Nephron (organoid): ENCODE measurements around the gene DOCK1.

Experiments
- H3K27ac Mint-ChIP-seq, 3 experiments: 2 replicates each; pipeline ENCODE4 v1.8.0; 2020; ENCODE audit warnings: mixed read lengths in 3 of 3, mild to moderate bottlenecking in 2 of 3, moderate library complexity in 1 of 3
- H3K27me3 Mint-ChIP-seq: 2 replicates; pipeline ENCODE4 v1.8.0; 2021; ENCODE audit warnings: low read depth, mild to moderate bottlenecking, moderate library complexity, mixed read lengths
- H3K36me3 Mint-ChIP-seq: 2 replicates; pipeline ENCODE4 v1.8.0; 2020; ENCODE audit warnings: low read depth, mixed read lengths
- H3K4me1 Mint-ChIP-seq: 2 replicates; pipeline ENCODE4 v1.8.0; 2020; ENCODE audit warnings: mixed read lengths
- H3K4me3 Mint-ChIP-seq, 3 experiments: 2 replicates each; pipeline ENCODE4 v1.8.0; 2020; ENCODE audit warnings: mild to moderate bottlenecking in 3 of 3, mixed read lengths in 3 of 3, moderate library complexity in 2 of 3
- H3K9me3 Mint-ChIP-seq: 2 replicates; pipeline ENCODE4 v1.8.0; 2020; ENCODE audit warnings: mixed read lengths
- TF ChIP-seq, protein P1 (sequence below), 3 experiments: fragments of 200-600 bp; sonication (generic); IDR thresholded peaks; one replicate each; pipeline ENCODE4 v1.5.0; 2021; ENCODE audit warnings: antibody characterized with exemption in 3 of 3; ENCODE audit not compliant: unreplicated experiment in 3 of 3

DOCK1 gene

DNA sequence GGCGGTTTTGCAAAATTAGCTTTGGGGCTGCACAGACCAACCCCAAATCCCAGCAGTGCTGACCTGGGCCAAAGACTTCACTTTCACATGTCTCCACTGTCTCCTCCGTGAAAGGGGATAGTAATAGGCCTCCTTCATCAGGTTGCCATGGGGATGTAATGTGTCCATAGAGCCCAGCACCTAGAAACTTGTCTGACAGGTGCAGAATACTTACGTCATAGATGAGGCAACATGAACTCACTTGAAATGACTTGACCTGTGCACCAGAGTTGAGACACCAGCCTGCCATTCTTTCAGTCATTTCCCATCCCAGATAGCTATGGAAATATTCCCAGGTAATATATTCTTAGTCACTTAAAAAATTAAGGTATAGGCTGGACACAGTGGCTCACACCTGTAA is 196.9 kb downstream of the DOCK1 start:
- H3K27me3 Mint-ChIP-seq, result no peaks in the 10 kb centered on the region
- H3K27ac Mint-ChIP-seq, result no peak overlapping the region
- H3K36me3 Mint-ChIP-seq, result peaks cover 75% of the 10 kb centered on the region
- peaks cover 2% of the 10 kb centered on the region for H3K9me3 Mint-ChIP-seq
- H3K4me3 Mint-ChIP-seq, result no peak overlapping the region
- TF ChIP-seq, protein P1, sequence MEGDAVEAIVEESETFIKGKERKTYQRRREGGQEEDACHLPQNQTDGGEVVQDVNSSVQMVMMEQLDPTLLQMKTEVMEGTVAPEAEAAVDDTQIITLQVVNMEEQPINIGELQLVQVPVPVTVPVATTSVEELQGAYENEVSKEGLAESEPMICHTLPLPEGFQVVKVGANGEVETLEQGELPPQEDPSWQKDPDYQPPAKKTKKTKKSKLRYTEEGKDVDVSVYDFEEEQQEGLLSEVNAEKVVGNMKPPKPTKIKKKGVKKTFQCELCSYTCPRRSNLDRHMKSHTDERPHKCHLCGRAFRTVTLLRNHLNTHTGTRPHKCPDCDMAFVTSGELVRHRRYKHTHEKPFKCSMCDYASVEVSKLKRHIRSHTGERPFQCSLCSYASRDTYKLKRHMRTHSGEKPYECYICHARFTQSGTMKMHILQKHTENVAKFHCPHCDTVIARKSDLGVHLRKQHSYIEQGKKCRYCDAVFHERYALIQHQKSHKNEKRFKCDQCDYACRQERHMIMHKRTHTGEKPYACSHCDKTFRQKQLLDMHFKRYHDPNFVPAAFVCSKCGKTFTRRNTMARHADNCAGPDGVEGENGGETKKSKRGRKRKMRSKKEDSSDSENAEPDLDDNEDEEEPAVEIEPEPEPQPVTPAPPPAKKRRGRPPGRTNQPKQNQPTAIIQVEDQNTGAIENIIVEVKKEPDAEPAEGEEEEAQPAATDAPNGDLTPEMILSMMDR (IDR thresholded peaks at IDR 0.05; ENCODE audit: unreplicated experiment in 3 of 3), result no peak
- H3K4me1 Mint-ChIP-seq, result no peaks in the 10 kb centered on the region

DNA sequence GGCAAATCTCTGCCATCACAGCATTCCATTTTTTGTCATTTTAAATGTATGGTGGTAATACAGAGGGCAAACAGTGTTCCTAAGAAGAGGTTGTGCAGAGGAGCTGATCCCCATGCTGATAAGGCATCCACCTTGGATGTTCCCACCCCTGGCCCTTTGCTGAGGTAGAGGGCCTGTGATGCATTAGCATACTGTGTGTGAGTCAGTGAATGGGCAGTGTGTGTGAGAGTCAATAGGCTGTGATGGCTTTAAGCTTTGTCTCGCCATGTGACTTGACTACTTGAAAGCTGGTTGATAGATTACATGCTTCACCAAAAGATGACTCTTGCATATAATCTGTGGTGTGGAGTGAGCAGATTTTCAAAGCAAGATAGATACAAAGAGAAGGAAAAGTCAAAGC is 209.9 kb downstream of the DOCK1 start:
- Mint-ChIP-seq H3K27me3 (no peaks in the 10 kb centered on the region), H3K27ac (no peak overlapping the region), H3K36me3 (peaks cover 34% of the 10 kb centered on the region), H3K4me3 (no peak overlapping the region), H3K4me1 (no peaks in the 10 kb centered on the region), H3K9me3 (no peaks in the 10 kb centered on the region)
- TF ChIP-seq, protein P1 (IDR thresholded peaks at IDR 0.05; ENCODE audit: unreplicated experiment in 3 of 3), result no peak

DNA sequence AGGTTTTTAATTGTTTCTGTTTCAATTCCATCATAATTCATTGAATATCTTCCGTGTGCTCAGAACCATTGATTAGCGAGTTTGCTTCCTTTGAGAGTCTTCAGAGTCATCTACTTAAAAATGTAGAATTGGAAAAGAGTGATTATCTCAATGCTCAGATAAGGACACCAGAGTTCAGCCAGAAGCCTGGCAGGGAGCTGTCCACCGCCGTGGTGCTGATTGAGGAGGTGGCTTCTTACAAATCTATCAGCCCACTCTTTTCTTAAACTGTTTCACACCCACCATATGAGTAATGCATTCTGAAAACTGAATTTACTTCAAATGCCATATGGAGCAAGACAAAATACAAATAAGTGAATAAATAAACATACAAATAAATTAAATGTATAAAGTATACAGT is 211.9 kb downstream of the DOCK1 start:
- TF ChIP-seq, protein P1 (IDR thresholded peaks at IDR 0.05; ENCODE audit: unreplicated experiment in 3 of 3), result no peak
- Mint-ChIP-seq H3K4me3 (no peak overlapping the region), H3K9me3 (no peaks in the 10 kb centered on the region), H3K27me3 (no peaks in the 10 kb centered on the region), H3K27ac (no peak overlapping the region), H3K4me1 (no peaks in the 10 kb centered on the region), H3K36me3 (peaks cover 18% of the 10 kb centered on the region)

DNA sequence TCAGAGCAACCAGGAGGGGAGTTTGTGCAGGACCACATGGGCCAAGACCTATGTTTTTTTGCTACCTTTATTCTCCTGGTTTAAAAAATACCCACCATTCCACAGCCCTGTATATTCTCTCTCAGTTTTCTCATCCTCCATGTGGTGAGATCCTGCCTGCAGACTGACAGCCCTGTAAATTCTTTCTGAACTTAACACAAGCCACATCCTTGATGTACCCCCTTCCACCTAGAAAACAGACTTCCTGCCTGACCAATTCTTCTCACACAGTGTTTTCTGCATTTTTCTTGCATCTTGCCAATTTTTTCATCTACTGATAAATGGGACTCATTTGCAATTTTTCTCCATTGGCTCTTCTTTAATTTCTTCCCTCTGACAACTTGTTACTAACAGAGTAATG is 212.8 kb downstream of the DOCK1 start:
- TF ChIP-seq, protein P1 (IDR thresholded peaks at IDR 0.05; ENCODE audit: unreplicated experiment in 3 of 3), result no peak
- Mint-ChIP-seq H3K36me3 (peaks cover 14% of the 10 kb centered on the region), H3K4me1 (no peaks in the 10 kb centered on the region), H3K27me3 (no peaks in the 10 kb centered on the region), H3K4me3 (no peak overlapping the region), H3K27ac (no peak overlapping the region), H3K9me3 (no peaks in the 10 kb centered on the region)

DNA sequence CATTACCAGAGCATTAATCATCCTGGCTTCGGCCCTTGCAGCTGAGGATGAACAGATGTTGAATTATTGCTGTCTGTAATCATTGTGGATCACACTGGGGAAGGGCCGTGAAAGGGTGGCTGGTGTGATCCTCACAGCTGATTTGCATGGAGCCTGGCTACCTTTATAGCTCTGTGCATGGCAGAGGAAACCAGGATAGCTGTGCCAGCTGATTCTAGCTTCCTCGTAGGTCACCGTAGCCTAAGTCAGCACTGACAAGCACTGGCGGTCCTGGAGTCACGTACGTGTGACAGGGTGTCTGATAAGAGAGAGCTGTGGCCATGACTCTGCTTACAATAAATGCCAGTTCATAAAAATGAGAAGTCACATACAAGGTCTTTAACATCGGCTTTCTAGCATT is 214.7 kb downstream of the DOCK1 start:
- Mint-ChIP-seq H3K36me3 (peaks cover 7% of the 10 kb centered on the region), H3K27ac (no peak overlapping the region), H3K27me3 (no peaks in the 10 kb centered on the region), H3K9me3 (no peaks in the 10 kb centered on the region), H3K4me1 (no peaks in the 10 kb centered on the region), H3K4me3 (no peak overlapping the region)
- TF ChIP-seq, protein P1 (IDR thresholded peaks at IDR 0.05; ENCODE audit: unreplicated experiment in 3 of 3), result no peak

DNA sequence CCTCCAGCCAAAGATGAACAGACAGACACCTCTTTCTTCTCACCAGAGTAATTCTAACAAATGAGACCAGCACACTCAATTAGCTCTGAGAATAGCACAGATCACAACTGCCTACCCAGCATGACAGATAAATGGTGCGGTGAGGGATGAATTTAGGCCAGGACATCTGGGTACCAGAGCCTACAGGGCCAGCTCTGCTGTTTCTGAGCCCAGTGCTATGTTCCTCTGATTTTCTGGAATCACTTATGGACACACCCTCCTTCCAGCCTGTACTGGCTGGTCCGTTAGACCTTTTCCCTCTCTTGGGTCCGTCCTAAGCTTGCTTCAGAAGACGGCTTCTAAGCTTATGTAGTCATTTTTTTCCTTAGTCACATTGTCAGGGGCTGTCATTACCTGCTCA is 217.6 kb downstream of the DOCK1 start:
- H3K4me3 Mint-ChIP-seq, result no peak overlapping the region
- no peaks in the 10 kb centered on the region for H3K4me1 Mint-ChIP-seq
- TF ChIP-seq, protein P1 (IDR thresholded peaks at IDR 0.05; ENCODE audit: unreplicated experiment in 3 of 3), result no peak
- no peaks in the 10 kb centered on the region for H3K27me3 Mint-ChIP-seq
- no peaks in the 10 kb centered on the region for H3K9me3 Mint-ChIP-seq
- no peak overlapping the region for H3K27ac Mint-ChIP-seq
- peaks cover 13% of the 10 kb centered on the region for H3K36me3 Mint-ChIP-seq
